ENCODE measurements around the gene BIRC7. TPM values are rescaled to one million over a fixed set of nuclear protein-coding genes. Genes with fewer than 3 reads are reported as not detected.

Gene BIRC7
- total and polyA plus RNA-seq, 2 of the 4 experiments (the other 2 are of a cell fraction), result not detected

- Histone ChIP-seq H2AK9ac (replicated peaks; ENCODE audit: low read depth, low read length, poor library complexity) (no peak overlapping the region), H4K5ac (ENCODE audit: low read depth, low read length) (no peak overlapping the region), H3K23ac (ENCODE audit: low read depth, low read length) (no peak overlapping the region), H3K4me2 (ENCODE audit: low read depth, low read length) (no peak overlapping the region), H2BK15ac (ENCODE audit: low read depth, low read length) (no peak overlapping the region), H2AK5ac (ENCODE audit: low read depth, low read length) (no peak overlapping the region), H4K91ac (ENCODE audit: insufficient read depth, low read depth, low read length) (no peak overlapping the region), H2BK5ac (ENCODE audit: low read depth, low read length, poor library complexity, severe bottlenecking) (no peak overlapping the region), H3K4ac (ENCODE audit: low read depth, low read length) (no peak overlapping the region), H3K56ac (ENCODE audit: extremely low read depth, insufficient read depth, low read length) (no peak overlapping the region), H3K4me1 (ENCODE audit: control insufficient read depth, insufficient read depth, low read length) (no peaks in the 10 kb centered on the region), H3K36me3 (ENCODE audit: control insufficient read depth, insufficient read depth, low read length) (no peaks in the 10 kb centered on the region), H3K9me1 (ENCODE audit: insufficient read depth, low read length) (peaks cover 9% of the 10 kb centered on the region), H3K9me3 (ENCODE audit: control insufficient read depth, insufficient read depth, low read length) (no peaks in the 10 kb centered on the region), H2BK120ac (ENCODE audit: low read depth, low read length) (no peak overlapping the region), H2AFZ (replicated peaks; ENCODE audit: low read length, poor library complexity) (no peak overlapping the region), H3K27me3 (ENCODE audit: control insufficient read depth, insufficient read depth, low read length) (peaks cover 9% of the 10 kb centered on the region; the same call in 1 of the 2 replicates), H3K14ac (replicated peaks; ENCODE audit: low read depth, low read length) (no peak overlapping the region), H2BK20ac (ENCODE audit: low read depth, low read length) (no peak overlapping the region), H4K20me1 (ENCODE audit: insufficient read depth, low read length) (peaks cover 11% of the 10 kb centered on the region), H3K9ac (ENCODE audit: low read depth, low read length) (no peak overlapping the region), H3K27ac (ENCODE audit: insufficient read depth, low read length) (no peak overlapping the region), H3K4me3 (ENCODE audit: insufficient read depth, low read depth, low read length) (no peak overlapping the region), H3K79me1 (ENCODE audit: low read depth in 1 of 2, low read length in 2 of 2) (no peaks in the 10 kb centered on the region), H3K18ac (ENCODE audit: low read depth, low read length) (no peak overlapping the region), H4K8ac (ENCODE audit: low read depth in 2 of 2, low read length in 2 of 2) (no peak overlapping the region)
- ATAC-seq (ENCODE audit: low read depth) (no peak), DNase-seq (no peak)
- 68% methylated on average over 2 of the region's 8 CpGs; no CpG with 5 or more reads in 1 of the 2 experiments for WGBS, 2 experiments (ENCODE audit: extremely low coverage in 2 of 2, insufficient read length in 1 of 2)
- TF ChIP-seq CHD1 (IDR thresholded peaks at IDR 0.05; ENCODE audit: low read depth, low read length) (no peak), SMC3 (IDR thresholded peaks at IDR 0.05; ENCODE audit: low read depth, low read length) (no peak), MAFK (IDR thresholded peaks at IDR 0.05; ENCODE audit: low read depth, low read length) (no peak), POLR2A (IDR thresholded peaks at IDR 0.05; ENCODE audit: low read depth, low read length) (no peak), BHLHE40 (IDR thresholded peaks at IDR 0.05; ENCODE audit: low read depth, low read length) (no peak), ELK1 (IDR thresholded peaks at IDR 0.05; ENCODE audit: borderline replicate concordance, low read depth, low read length) (no peak), RFX5 (IDR thresholded peaks at IDR 0.05; ENCODE audit: low read depth, low read length) (no peak), FOS (IDR thresholded peaks at IDR 0.05; ENCODE audit: low read depth, low read length) (no peak), USF2 (IDR thresholded peaks at IDR 0.05; ENCODE audit: low read depth, low read length) (no peak)
- dilution Hi-C loops (cut with HindIII; ENCODE audit: low sequenced_read_pairs, unreplicated experiment) (no loop called here), intact Hi-C loops (cut with micrococcal nuclease) (loop anchor here (10.0 kb wide), 1 partner anchor 132 kb away; no protein-coding TSS in a partner anchor), in situ Hi-C loops (cut with MboI; ENCODE audit: low sequenced_read_pairs) (no loop called here)
- CTCF ChIA-PET, result no interaction called here
- no TSS peak for BruUV-seq (replicated peaks)
- POLR2A ChIA-PET (ENCODE audit: unreplicated experiment), result no interaction called here
Measured at GRCh38 chr20:63186528-63187316, 49.0 kb upstream of the BIRC7 start.

All from IMR-90 (cell line).